H9 (cell line): ENCODE measurements around the gene PCGF2. TPM values are rescaled to one million over a fixed set of nuclear protein-coding genes. Genes with fewer than 3 reads are reported as not detected.

Source experiments
- DNase-seq: peaks from one replicate; pipeline ENCODE4 v3.0.0-alpha.2; 2017
- H2AFZ ChIP-seq: one replicate; pipeline ENCODE4 v1.6.1; 2013; ENCODE audit warnings: mild to moderate bottlenecking, low read length, control low read depth, moderate library complexity
- H2AK5ac ChIP-seq: 2 replicates; pipeline ENCODE4 v1.6.1; 2013; ENCODE audit warnings: low read length, control low read depth, mixed read lengths; ENCODE audit not compliant: insufficient read length
- H2BK120ac ChIP-seq: one replicate; pipeline ENCODE4 v1.6.1; 2013; ENCODE audit warnings: low read depth, mild to moderate bottlenecking, low read length, control low read depth, inconsistent platforms; ENCODE audit not compliant: poor library complexity, severe bottlenecking
- H2BK12ac ChIP-seq: 2 replicates; pipeline ENCODE4 v1.6.1; 2013; ENCODE audit warnings: low read length, control low read depth, mixed read lengths, low read depth; ENCODE audit not compliant: insufficient read length
- H2BK15ac ChIP-seq: 2 replicates; pipeline ENCODE4 v1.6.1; 2013; ENCODE audit warnings: low read depth, low read length, control low read depth
- H2BK20ac ChIP-seq: one replicate; pipeline ENCODE4 v1.6.1; 2013; ENCODE audit warnings: low read depth, mild to moderate bottlenecking, low read length, control low read depth, inconsistent platforms; ENCODE audit not compliant: poor library complexity, severe bottlenecking
- H2BK5ac ChIP-seq: 2 replicates; pipeline ENCODE4 v1.6.1; 2013; ENCODE audit warnings: low read length, control low read depth, mixed read lengths; ENCODE audit not compliant: insufficient read length
- H3K14ac ChIP-seq: 2 replicates; pipeline ENCODE4 v1.6.1; 2013; ENCODE audit warnings: low read length, control low read depth; ENCODE audit not compliant: insufficient read depth
- H3K18ac ChIP-seq: 2 replicates; pipeline ENCODE4 v1.6.1; 2013; ENCODE audit warnings: low read depth, mild to moderate bottlenecking, mixed read lengths, low read length, control low read depth; ENCODE audit not compliant: insufficient read length
- H3K23ac ChIP-seq: 2 replicates; pipeline ENCODE4 v1.6.1; 2013; ENCODE audit warnings: low read length, control low read depth, mixed read lengths, low read depth; ENCODE audit not compliant: insufficient read length
- H3K23me2 ChIP-seq: 2 replicates; pipeline ENCODE4 v1.6.1; 2013; ENCODE audit warnings: low read depth, mild to moderate bottlenecking, mixed read lengths, low read length, control low read depth; ENCODE audit not compliant: insufficient read length, poor library complexity, severe bottlenecking
- H3K27ac ChIP-seq: 2 replicates; pipeline ENCODE4 v1.5.1; 2013; ENCODE audit warnings: low read length, control low read depth, mixed read lengths, low read depth; ENCODE audit not compliant: insufficient read length
- H3K27me3 ChIP-seq: 2 replicates; pipeline ENCODE4 v1.6.1; 2013; ENCODE audit warnings: low read length, control low read depth, inconsistent platforms; ENCODE audit not compliant: insufficient read depth
- H3K4ac ChIP-seq: 2 replicates; pipeline ENCODE4 v1.6.1; 2013; ENCODE audit warnings: low read depth, mild to moderate bottlenecking, control low read depth, inconsistent platforms, low read length, moderate library complexity
- H3K4me1 ChIP-seq: 2 replicates; pipeline ENCODE4 v1.6.1; 2013; ENCODE audit warnings: low read length, control low read depth, inconsistent platforms; ENCODE audit not compliant: insufficient read depth
- H3K4me2 ChIP-seq: 2 replicates; pipeline ENCODE4 v1.6.1; 2013; ENCODE audit warnings: low read length, control low read depth, mixed read lengths; ENCODE audit not compliant: insufficient read length, insufficient read depth
- H3K56ac ChIP-seq: 2 replicates; pipeline ENCODE4 v1.6.1; 2013; ENCODE audit warnings: low read depth, mild to moderate bottlenecking, mixed read lengths, low read length, control low read depth; ENCODE audit not compliant: insufficient read length
- H3K79me1 ChIP-seq: 2 replicates; pipeline ENCODE4 v1.6.1; 2013; ENCODE audit warnings: low read depth, mild to moderate bottlenecking, moderate library complexity, low read length, control low read depth, inconsistent platforms; ENCODE audit not compliant: insufficient read depth, poor library complexity, severe bottlenecking
- H3K79me2 ChIP-seq: 2 replicates; pipeline ENCODE4 v1.6.1; 2013; ENCODE audit warnings: low read length, control low read depth, inconsistent platforms; ENCODE audit not compliant: insufficient read depth
- H3K9ac ChIP-seq: 2 replicates; pipeline ENCODE4 v1.6.1; 2013; ENCODE audit warnings: low read length, control low read depth, mixed read lengths; ENCODE audit not compliant: insufficient read length; ENCODE audit errors: extremely low read depth
- H3K9me3 ChIP-seq: one replicate; pipeline ENCODE4 v1.6.1; 2013; ENCODE audit warnings: low read depth, low read length, inconsistent platforms; ENCODE audit not compliant: control insufficient read depth
- H3T11ph ChIP-seq: one replicate; pipeline ENCODE4 v1.6.1; 2013; ENCODE audit warnings: mild to moderate bottlenecking, low read length, control low read depth, inconsistent platforms
- H4K20me1 ChIP-seq: one replicate; pipeline ENCODE4 v1.6.1; 2013; ENCODE audit not compliant: control insufficient read depth, insufficient read length, insufficient read depth
- H4K5ac ChIP-seq: 2 replicates; pipeline ENCODE4 v1.6.1; 2013; ENCODE audit warnings: low read depth, mild to moderate bottlenecking, mixed read lengths, low read length, control low read depth; ENCODE audit not compliant: insufficient read length
- H4K8ac ChIP-seq: replicated peaks from 2 replicates; pipeline ENCODE4 v1.6.1; 2013; ENCODE audit warnings: low read length, control low read depth, mixed read lengths, low read depth; ENCODE audit not compliant: insufficient read length
- H4K91ac ChIP-seq: 2 replicates; pipeline ENCODE4 v1.6.1; 2013; ENCODE audit warnings: low read depth, mild to moderate bottlenecking, moderate library complexity, mixed read lengths, low read length, control low read depth; ENCODE audit not compliant: insufficient read length
- H3K27ac Mint-ChIP-seq, 3 experiments: 2 replicates in 2 of 3; 3 replicates in 1 of 3; pipeline ENCODE4 v1.8.0; 2020 to 2021; ENCODE audit warnings: mixed read lengths in 3 of 3, mild to moderate bottlenecking in 1 of 3, moderate library complexity in 1 of 3
- H3K27me3 Mint-ChIP-seq: 2 replicates; pipeline ENCODE4 v1.8.0; 2021; ENCODE audit warnings: low read depth, mild to moderate bottlenecking, moderate library complexity, mixed read lengths
- H3K36me3 Mint-ChIP-seq, 3 experiments: 2 replicates in 2 of 3; 3 replicates in 1 of 3; pipeline ENCODE4 v1.8.0; 2020 to 2021; ENCODE audit warnings: low read depth in 3 of 3, mixed read lengths in 3 of 3; ENCODE audit not compliant: insufficient read depth in 1 of 3
- H3K4me1 Mint-ChIP-seq, 2 experiments: 2 replicates each; pipeline ENCODE4 v1.8.0; 2020; ENCODE audit warnings: mixed read lengths in 2 of 2
- H3K4me3 Mint-ChIP-seq, 2 experiments: 2 replicates in 1 of 2; 3 replicates in 1 of 2; pipeline ENCODE4 v1.8.0; 2020 to 2021; ENCODE audit warnings: mild to moderate bottlenecking in 2 of 2, mixed read lengths in 2 of 2, moderate library complexity in 1 of 2
- H3K9me3 Mint-ChIP-seq, 2 experiments: 2 replicates in 1 of 2; 3 replicates in 1 of 2; pipeline ENCODE4 v1.8.0; 2020; ENCODE audit warnings: mild to moderate bottlenecking in 2 of 2, mixed read lengths in 2 of 2, moderate library complexity in 1 of 2
- CTCF ChIP-seq: fragments of 200-600 bp; sonication (generic); conservative IDR thresholded peaks from 3 replicates; pipeline ENCODE4 v1.8.0; 2021; ENCODE audit warnings: antibody characterized with exemption, mild to moderate bottlenecking
- WGBS: extraction: QIAGEN DNeasy Blood & Tissue Kit; methylation state at CpG from one replicate; pipeline ENCODE4 v1.1.7; 2013; ENCODE audit warnings: missing lambda C conversion rate, low lambda C conversion rate, mixed read lengths; ENCODE audit not compliant: insufficient read length; ENCODE audit errors: extremely low coverage; 5-methylcytosine and 5-hydroxymethylcytosine counted together
- total RNA-seq: library from RNA; stranded (reverse); gene quantifications from 2 replicates; pipeline ENCODE4 v1.2.1, GENCODE V29; 2021

PCGF2 gene
- total RNA-seq, 1 experiment from 2014 or later = 106 TPM

GRCh38 chr17:38717139-38717745, 30.9 kb downstream of the PCGF2 start:
- peaks cover 3% of the 10 kb centered on the region for H4K20me1 ChIP-seq
- no peak overlapping the region for H3K18ac ChIP-seq
- no CpG with 5 or more reads among the region's 12 CpGs for WGBS
- no peak overlapping the region for H2BK15ac ChIP-seq
- no peak overlapping the region for H4K91ac ChIP-seq
- H3K9me3 ChIP-seq = no peaks in the 10 kb centered on the region
- H3K4me3 Mint-ChIP-seq = no peak overlapping the region
- peaks cover 8 to 15% (median 14%) of the 10 kb centered on the region in 3 experiments; a peak in 6 of 7 replicates for H3K36me3 Mint-ChIP-seq
- no peak overlapping the region for H2BK20ac ChIP-seq
- H2BK5ac ChIP-seq = no peak overlapping the region
- peaks cover 3% of the 10 kb centered on the region for H3K23me2 ChIP-seq
- no peaks in the 10 kb centered on the region for H3K9me3 Mint-ChIP-seq
- H3K27ac Mint-ChIP-seq = no peak overlapping the region
- no peak overlapping the region for H3K23ac ChIP-seq
- no peak overlapping the region for H3T11ph ChIP-seq
- peaks cover 44% of the 10 kb centered on the region for H3K27me3 Mint-ChIP-seq
- H3K56ac ChIP-seq = no peak overlapping the region
- H2BK12ac ChIP-seq = no peak overlapping the region
- DNase-seq = no peak
- peaks cover 34 to 61% of the 10 kb centered on the region in 2 experiments for H3K4me1 Mint-ChIP-seq
- no peak overlapping the region for H2AFZ ChIP-seq
- H4K8ac ChIP-seq = no peak overlapping the region
- no peak overlapping the region for H3K4ac ChIP-seq
- peaks cover 5% of the 10 kb centered on the region; the same call in 1 of the 2 replicates for H3K27me3 ChIP-seq
- H4K5ac ChIP-seq = no peak overlapping the region
- H3K79me1 ChIP-seq = no peaks in the 10 kb centered on the region
- H3K4me2 ChIP-seq = no peak overlapping the region
- no peak overlapping the region for H3K27ac ChIP-seq
- H2AK5ac ChIP-seq = no peak overlapping the region
- peaks cover 3% of the 10 kb centered on the region; the same call in 1 of the 2 replicates for H3K4me1 ChIP-seq
- no peak overlapping the region for H2BK120ac ChIP-seq
- no peaks in the 10 kb centered on the region for H3K79me2 ChIP-seq
- no peak overlapping the region for H3K14ac ChIP-seq
- H3K9ac ChIP-seq = no peak overlapping the region
- no peak for TF ChIP-seq CTCF
